Measurements from ENCODE around the gene MIER3.

DNA sequence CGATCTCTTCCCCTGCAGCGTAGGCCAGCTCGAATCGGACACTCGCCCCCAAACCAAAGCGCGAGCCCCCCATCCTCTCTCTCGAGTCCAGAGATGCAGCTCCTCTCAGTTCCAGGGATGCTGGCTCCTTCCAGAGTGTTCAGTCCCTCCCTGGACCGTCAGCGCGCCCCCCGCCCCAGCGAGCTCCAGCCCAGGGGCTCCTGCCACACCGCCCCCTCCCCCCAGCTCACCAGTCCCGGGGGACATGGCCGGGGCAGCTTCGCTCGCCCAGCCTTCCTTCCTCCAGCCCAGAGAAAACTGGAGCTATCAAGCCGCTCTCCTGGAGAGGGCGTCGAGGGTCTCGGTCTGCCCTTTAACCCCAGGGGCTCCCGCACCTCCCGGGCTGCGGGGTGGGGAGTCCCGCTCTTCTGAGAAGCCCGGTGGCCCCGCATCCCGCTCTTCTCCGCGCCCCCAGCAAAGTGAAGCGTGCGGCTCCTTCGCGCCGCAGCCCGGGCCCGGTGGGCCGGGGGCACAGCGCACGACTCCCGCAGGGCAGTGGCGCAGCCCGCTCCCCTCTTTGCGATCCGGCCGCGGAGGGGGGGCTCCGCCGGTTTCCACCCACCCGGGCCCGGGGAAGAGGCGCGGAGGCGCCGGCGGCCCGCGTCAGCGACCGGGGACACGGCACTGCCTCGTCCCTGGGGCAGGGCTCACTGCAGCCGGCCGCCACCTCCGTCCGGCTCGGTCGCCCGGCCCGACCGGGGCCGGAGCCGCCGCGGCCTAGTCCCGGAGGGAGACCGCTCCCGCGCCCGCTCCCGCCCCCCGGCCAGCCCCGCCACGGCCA lies 587 bp downstream of the MIER3 start:
- TF ChIP-seq POLR2A (IDR thresholded peaks at IDR 0.05) (no peak), CTCF (IDR thresholded peaks at IDR 0.05) (no peak), POLR2AphosphoS5 (IDR thresholded peaks at IDR 0.05) (no peak)

All from prostate gland (tissue), 2 donors.